Measurements from ENCODE around the gene ALAS1. TPM values are rescaled to one million over a fixed set of nuclear protein-coding genes. Genes with fewer than 3 reads are reported as not detected.

Gene ALAS1
- total RNA-seq, 1 experiment from 2014 or later = 58.6 TPM

GRCh38 chr3:52257911-52258310 lies 60.0 kb downstream of the ALAS1 start:
- no peaks in the 10 kb centered on the region for H3K9me3 ChIP-seq (ENCODE audit: low read depth, low read length, poor library complexity, severe bottlenecking)
- peaks cover 57% of the 10 kb centered on the region for H3K36me3 ChIP-seq (ENCODE audit: insufficient read depth, low read length, poor library complexity, severe bottlenecking)
- no peak overlapping the region for H3K27ac ChIP-seq (ENCODE audit: low read depth, low read length, poor library complexity, severe bottlenecking)
- no peaks in the 10 kb centered on the region for H3K4me1 ChIP-seq (ENCODE audit: insufficient read depth, low read length, poor library complexity, severe bottlenecking)
- H3K4me3 ChIP-seq (ENCODE audit: low read depth, low read length, poor library complexity, severe bottlenecking) = no peak overlapping the region
- no peak for DNase-seq (ENCODE audit: low spot score)
- BruUV-seq (replicated peaks) = no TSS peak
- no peaks in the 10 kb centered on the region for H3K27me3 ChIP-seq (replicated peaks; ENCODE audit: insufficient read depth, low read depth, low read length, poor library complexity)
- CTCF ChIA-PET = no interaction called here
- intact Hi-C loops (cut with micrococcal nuclease; ENCODE audit: unreplicated experiment) = no loop called here
- TF ChIP-seq EZH2 (IDR thresholded peaks at IDR 0.05; ENCODE audit: borderline replicate concordance, low read depth, low read length, poor library complexity, severe bottlenecking) (no peak), CTCF (conservative IDR thresholded peaks at IDR 0.05; ENCODE audit: low read depth, low read length) (no peak)
- POLR2A ChIA-PET (ENCODE audit: low non-redundant PET) = no interaction called here

- CTCF ChIA-PET = no interaction called here
- TF ChIP-seq EZH2 (IDR thresholded peaks at IDR 0.05; ENCODE audit: borderline replicate concordance, low read depth, low read length, poor library complexity, severe bottlenecking) (no peak), CTCF (conservative IDR thresholded peaks at IDR 0.05; ENCODE audit: low read depth, low read length) (no peak)
- H3K4me1 ChIP-seq (ENCODE audit: insufficient read depth, low read length, poor library complexity, severe bottlenecking) = no peaks in the 10 kb centered on the region
- DNase-seq (ENCODE audit: low spot score) = no peak
- H3K27me3 ChIP-seq (replicated peaks; ENCODE audit: insufficient read depth, low read depth, low read length, poor library complexity) = no peaks in the 10 kb centered on the region
- H3K4me3 ChIP-seq (ENCODE audit: low read depth, low read length, poor library complexity, severe bottlenecking) = no peak overlapping the region
- no TSS peak for BruUV-seq (replicated peaks)
- no peaks in the 10 kb centered on the region for H3K9me3 ChIP-seq (ENCODE audit: low read depth, low read length, poor library complexity, severe bottlenecking)
- no peak overlapping the region for H3K27ac ChIP-seq (ENCODE audit: low read depth, low read length, poor library complexity, severe bottlenecking)
- POLR2A ChIA-PET (ENCODE audit: low non-redundant PET) = no interaction called here
- H3K36me3 ChIP-seq (ENCODE audit: insufficient read depth, low read length, poor library complexity, severe bottlenecking) = peaks cover 58% of the 10 kb centered on the region
- intact Hi-C loops (cut with micrococcal nuclease; ENCODE audit: unreplicated experiment) = no loop called here
These were observed 61.1 kb downstream of the ALAS1 start for GRCh38 chr3:52259035-52259434.

GRCh38 chr3:52259448-52259847 lies 61.5 kb downstream of the ALAS1 start:
- peaks cover 61% of the 10 kb centered on the region for H3K36me3 ChIP-seq (ENCODE audit: insufficient read depth, low read length, poor library complexity, severe bottlenecking)
- H3K9me3 ChIP-seq (ENCODE audit: low read depth, low read length, poor library complexity, severe bottlenecking) = no peaks in the 10 kb centered on the region
- intact Hi-C loops (cut with micrococcal nuclease; ENCODE audit: unreplicated experiment) = no loop called here
- BruUV-seq (replicated peaks) = no TSS peak
- H3K27ac ChIP-seq (ENCODE audit: low read depth, low read length, poor library complexity, severe bottlenecking) = no peak overlapping the region
- H3K27me3 ChIP-seq (replicated peaks; ENCODE audit: insufficient read depth, low read depth, low read length, poor library complexity) = no peaks in the 10 kb centered on the region
- CTCF ChIA-PET = no interaction called here
- no peaks in the 10 kb centered on the region for H3K4me1 ChIP-seq (ENCODE audit: insufficient read depth, low read length, poor library complexity, severe bottlenecking)
- POLR2A ChIA-PET (ENCODE audit: low non-redundant PET) = no interaction called here
- TF ChIP-seq CTCF (conservative IDR thresholded peaks at IDR 0.05; ENCODE audit: low read depth, low read length) (no peak), EZH2 (IDR thresholded peaks at IDR 0.05; ENCODE audit: borderline replicate concordance, low read depth, low read length, poor library complexity, severe bottlenecking) (no peak)
- no peak for DNase-seq (ENCODE audit: low spot score)
- no peak overlapping the region for H3K4me3 ChIP-seq (ENCODE audit: low read depth, low read length, poor library complexity, severe bottlenecking)

Measured in A673 (cell line).